GM23338 (cell line): ENCODE data around the gene FGF22.

Source experiments
- CREB1 ChIP-seq: fragments of 250-450 bp; sonication (Bioruptor Pico); IDR thresholded peaks from 2 replicates; pipeline ENCODE4 v1.5.0; 2020; ENCODE audit warnings: low read depth, mild to moderate bottlenecking, moderate library complexity
- CTCF ChIP-seq, 2 experiments: fragments of 200-600 bp in 1 of 2; sonication (generic) in 1 of 2; conservative IDR thresholded peaks; 2 replicates each; pipeline versions ENCODE4 v1.5.1 to v1.6.1; 2016 to 2017; ENCODE audit warnings: antibody characterized with exemption in 2 of 2, low read depth in 2 of 2, mild to moderate bottlenecking in 2 of 2, moderate library complexity in 1 of 2
- ETS1 ChIP-seq: IDR thresholded peaks from 2 replicates; pipeline ENCODE4 v1.6.1; 2016; ENCODE audit warnings: antibody characterized with exemption
- EZH2 ChIP-seq: fragments of 200-600 bp; sonication (generic); IDR thresholded peaks from one replicate; pipeline ENCODE4 v1.8.0; 2017; ENCODE audit warnings: antibody characterized with exemption, mild to moderate bottlenecking, low read depth; ENCODE audit not compliant: unreplicated experiment
- EZH2phosphoT487 ChIP-seq: fragments of 200-600 bp; sonication (generic); IDR thresholded peaks from one replicate; pipeline ENCODE4 v1.8.1; 2018; ENCODE audit warnings: antibody characterized with exemption; ENCODE audit not compliant: unreplicated experiment
- JUNB ChIP-seq: IDR thresholded peaks from one replicate; pipeline ENCODE4 v1.6.1; 2016; ENCODE audit warnings: antibody characterized with exemption; ENCODE audit not compliant: unreplicated experiment
- NANOG ChIP-seq: IDR thresholded peaks from 2 replicates; pipeline ENCODE4 v1.6.1; 2016; ENCODE audit warnings: antibody characterized with exemption, borderline replicate concordance
- POLR2AphosphoS5 ChIP-seq: IDR thresholded peaks from 2 replicates; pipeline ENCODE4 v1.6.1; 2016; ENCODE audit warnings: antibody characterized with exemption, low read depth
- REST ChIP-seq: IDR thresholded peaks from one replicate; pipeline ENCODE4 v1.6.1; 2018; ENCODE audit warnings: antibody characterized with exemption; ENCODE audit not compliant: unreplicated experiment
- STAT1 ChIP-seq: IDR thresholded peaks from one replicate; pipeline ENCODE4 v1.6.1; 2016; ENCODE audit warnings: antibody characterized with exemption; ENCODE audit not compliant: unreplicated experiment
- ZNF114 ChIP-seq: fragments of 250-450 bp; sonication (Bioruptor Pico); IDR thresholded peaks from 2 replicates; pipeline ENCODE4 v1.5.0; 2020; ENCODE audit warnings: mild to moderate bottlenecking, moderate library complexity
- ZNF331 ChIP-seq: fragments of 250-450 bp; sonication (Bioruptor Pico); IDR thresholded peaks from 2 replicates; pipeline ENCODE4 v1.5.0; 2020; ENCODE audit warnings: low read depth, mild to moderate bottlenecking, moderate library complexity
- ZNF462 ChIP-seq: fragments of 250-450 bp; sonication (Bioruptor Pico); IDR thresholded peaks from 2 replicates; pipeline ENCODE4 v1.5.0; 2020; ENCODE audit warnings: mild to moderate bottlenecking, moderate library complexity

GRCh38 chr19:651114-651818, 11.6 kb downstream of the FGF22 start:
- TF ChIP-seq POLR2AphosphoS5 = no peak
- no peak for TF ChIP-seq CTCF (conservative IDR thresholded peaks at IDR 0.05; ENCODE audit: low read depth in 2 of 2)
- no peak for TF ChIP-seq EZH2phosphoT487
- no peak for TF ChIP-seq EZH2
- TF ChIP-seq REST = no peak
- no peak for TF ChIP-seq JUNB
- no peak for TF ChIP-seq CREB1 (CRISPR knock-in tag)
- no peak for TF ChIP-seq NANOG
- TF ChIP-seq ZNF462 (CRISPR knock-in tag) = no peak
- no peak for TF ChIP-seq ZNF331 (CRISPR knock-in tag)
- no peak for TF ChIP-seq ZNF114 (CRISPR knock-in tag)
- no peak for TF ChIP-seq ETS1
- no peak for TF ChIP-seq STAT1
